ENCODE data around the gene FBXW7. TPM values are rescaled to one million over a fixed set of nuclear protein-coding genes. Genes with fewer than 3 reads are reported as not detected.
A peak's percentile ranks its signal among the peaks of the same experiment; 100 is the strongest.

The FBXW7 gene
- total RNA-seq, 1 donor from 2014 or later = 61.1 TPM

GRCh38 chr4:152351080-152351479, 184.8 kb downstream of the FBXW7 start:
- Histone ChIP-seq H3K36me3 (peaks cover 0 to 7% of the 10 kb centered on the region in 2 donors), H3K4me1 (peaks cover 15% of the 10 kb centered on the region), H3K9me3 (no peaks in the 10 kb centered on the region), H3K27me3 (no peaks in the 10 kb centered on the region), H3K4me3 (peak overlapping the region in 1 of 2 donors; percentile 44), H3K27ac (no peak overlapping the region)
- DNase-seq (ENCODE audit: extremely low spot score in 2 of 2) = no peak
- intact Hi-C loops (cut with DNase I) = no loop called here
- TF ChIP-seq POLR2A (IDR thresholded peaks at IDR 0.05) (no peak), POLR2AphosphoS5 (IDR thresholded peaks at IDR 0.05; ENCODE audit: insufficient read depth in 1 of 2, low read depth in 1 of 2) (no peak), CTCF (IDR thresholded peaks at IDR 0.05) (no peak)

- Histone ChIP-seq H3K36me3 (peaks cover 0 to 9% of the 10 kb centered on the region in 2 donors), H3K9me3 (no peaks in the 10 kb centered on the region), H3K27me3 (no peaks in the 10 kb centered on the region), H3K4me1 (peaks cover 15% of the 10 kb centered on the region), H3K27ac (no peak overlapping the region), H3K4me3 (no peak overlapping the region)
- intact Hi-C loops (cut with DNase I) = no loop called here
- DNase-seq (ENCODE audit: extremely low spot score in 2 of 2) = no peak
- TF ChIP-seq POLR2A (IDR thresholded peaks at IDR 0.05) (no peak), CTCF (IDR thresholded peaks at IDR 0.05) (no peak), POLR2AphosphoS5 (IDR thresholded peaks at IDR 0.05; ENCODE audit: insufficient read depth in 1 of 2, low read depth in 1 of 2) (no peak)
Observed at GRCh38 chr4:152348670-152349069, 187.2 kb downstream of the FBXW7 start.

- Histone ChIP-seq H3K4me1 (peaks cover 10% of the 10 kb centered on the region), H3K36me3 (peaks cover 0 to 11% of the 10 kb centered on the region in 2 donors), H3K9me3 (no peaks in the 10 kb centered on the region), H3K27me3 (no peaks in the 10 kb centered on the region), H3K27ac (no peak overlapping the region), H3K4me3 (no peak overlapping the region)
- no peak for DNase-seq (ENCODE audit: extremely low spot score in 2 of 2)
- intact Hi-C loops (cut with DNase I) = no loop called here
- TF ChIP-seq POLR2AphosphoS5 (IDR thresholded peaks at IDR 0.05; ENCODE audit: insufficient read depth in 1 of 2, low read depth in 1 of 2) (no peak), CTCF (IDR thresholded peaks at IDR 0.05) (no peak), POLR2A (IDR thresholded peaks at IDR 0.05) (no peak)
Observed at GRCh38 chr4:152346979-152347378, 188.9 kb downstream of the FBXW7 start.

- H3K4me3 ChIP-seq = no peak overlapping the region
- intact Hi-C loops (cut with DNase I) = no loop called here
- no peaks in the 10 kb centered on the region for H3K9me3 ChIP-seq
Observed at GRCh38 chr4:152346526-152346925, 189.4 kb downstream of the FBXW7 start.

More at GRCh38 chr4:152346526-152346925, 189.4 kb downstream of the FBXW7 start:
- DNase-seq (ENCODE audit: extremely low spot score in 2 of 2) = no peak
- Histone ChIP-seq H3K27me3 (no peaks in the 10 kb centered on the region), H3K27ac (no peak overlapping the region), H3K4me1 (peaks cover 8% of the 10 kb centered on the region), H3K36me3 (peaks cover 0 to 14% of the 10 kb centered on the region in 2 donors)
- TF ChIP-seq CTCF (IDR thresholded peaks at IDR 0.05) (no peak), POLR2AphosphoS5 (IDR thresholded peaks at IDR 0.05; ENCODE audit: insufficient read depth in 1 of 2, low read depth in 1 of 2) (no peak), POLR2A (IDR thresholded peaks at IDR 0.05) (no peak)
